A673 (cell line): ENCODE results near the gene RMI2. TPM values are rescaled to one million over a fixed set of nuclear protein-coding genes. Genes with fewer than 3 reads are reported as not detected.

Experiments used
- BruUV-seq: library from RNA; stranded (reverse); fragments of 400-500 nt; replicated peaks from 2 replicates; lab custom pipeline; 2021; lab: Mats Ljungman, UMichigan
- CTCF ChIA-PET: fragments of 300-600 bp; sonication (Branson Sonifier 250); formaldehyde crosslinking; loops from one replicate; lab custom pipeline; 2022; ENCODE audit warnings: antibody characterized with exemption; lab: Charles Lee
- POLR2A ChIA-PET: fragments of 300-600 bp; sonication (Branson Sonifier 250); formaldehyde crosslinking; loops from one replicate; lab custom pipeline; 2022; ENCODE audit warnings: antibody characterized with exemption; ENCODE audit not compliant: low non-redundant PET; lab: Charles Lee
- DNase-seq: peaks from one replicate; pipeline ENCODE4 v3.0.0-alpha.2; 2015; ENCODE audit warnings: low spot score
- H3K27ac ChIP-seq: fragments of 200-600 bp; sonication (generic); 2 replicates; pipeline ENCODE4 v1.5.1; 2016; ENCODE audit warnings: mixed run types, low read depth, mild to moderate bottlenecking, mixed read lengths, antibody characterized with exemption, low read length; ENCODE audit not compliant: poor library complexity, severe bottlenecking
- H3K27me3 ChIP-seq: fragments of 200-600 bp; sonication (generic); replicated peaks from 2 replicates; pipeline ENCODE4 v1.6.1; 2017; ENCODE audit warnings: mixed run types, low read depth, mild to moderate bottlenecking, mixed read lengths, antibody characterized with exemption, low read length; ENCODE audit not compliant: insufficient read depth, poor library complexity
- H3K36me3 ChIP-seq: fragments of 200-600 bp; sonication (generic); 2 replicates; pipeline ENCODE4 v1.6.1; 2016; ENCODE audit warnings: mixed run types, mild to moderate bottlenecking, mixed read lengths, antibody characterized with exemption, low read length; ENCODE audit not compliant: insufficient read depth, poor library complexity, severe bottlenecking
- H3K4me1 ChIP-seq: fragments of 200-600 bp; sonication (generic); 2 replicates; pipeline ENCODE4 v1.6.1; 2017; ENCODE audit warnings: mixed run types, mild to moderate bottlenecking, mixed read lengths, antibody characterized with exemption, low read length; ENCODE audit not compliant: insufficient read depth, poor library complexity, severe bottlenecking
- H3K4me3 ChIP-seq: fragments of 200-600 bp; sonication (generic); 2 replicates; pipeline ENCODE4 v1.5.1; 2016; ENCODE audit warnings: low read depth, mixed run types, mild to moderate bottlenecking, mixed read lengths, low read length; ENCODE audit not compliant: poor library complexity, severe bottlenecking
- H3K9me3 ChIP-seq: fragments of 200-600 bp; sonication (generic); 2 replicates; pipeline ENCODE4 v1.6.1; 2016; ENCODE audit warnings: mixed run types, low read depth, mild to moderate bottlenecking, mixed read lengths, antibody characterized with exemption, low read length; ENCODE audit not compliant: poor library complexity, severe bottlenecking
- EZH2 ChIP-seq: fragments of 200-600 bp; sonication (generic); IDR thresholded peaks from 2 replicates; pipeline ENCODE4 v1.6.1; 2017; ENCODE audit warnings: borderline replicate concordance, low read depth, mild to moderate bottlenecking, mixed read lengths, antibody characterized with exemption, low read length; ENCODE audit not compliant: poor library complexity, severe bottlenecking
- intact Hi-C: fragments of 100-400 bp; cut with micrococcal nuclease; formaldehyde crosslinking; loops from one replicate; pipeline ENCODE4 v1.10.0; 2022; ENCODE audit not compliant: unreplicated experiment
- microRNA-seq: library from miRNA; unstranded; fragments of <30 nt; microRNA quantifications from one replicate; pipeline ENCODE4 v1.2.0, GENCODE V29; 2021
- total RNA-seq: library from RNA; stranded (reverse); gene quantifications from 2 replicates; pipeline ENCODE4 v1.2.3, GENCODE V29; 2021
- TF ChIP-seq, protein P1 (sequence below): fragments of 300-800, 200-600 bp; sonication (generic); conservative IDR thresholded peaks from 2 replicates; pipeline ENCODE4 v1.5.1; 2017; ENCODE audit warnings: low read depth, mild to moderate bottlenecking, antibody characterized with exemption, low read length, moderate library complexity, mixed read lengths

The RMI2 gene
- total RNA-seq, 1 experiment from 2014 or later: 28.5 TPM

DNA sequence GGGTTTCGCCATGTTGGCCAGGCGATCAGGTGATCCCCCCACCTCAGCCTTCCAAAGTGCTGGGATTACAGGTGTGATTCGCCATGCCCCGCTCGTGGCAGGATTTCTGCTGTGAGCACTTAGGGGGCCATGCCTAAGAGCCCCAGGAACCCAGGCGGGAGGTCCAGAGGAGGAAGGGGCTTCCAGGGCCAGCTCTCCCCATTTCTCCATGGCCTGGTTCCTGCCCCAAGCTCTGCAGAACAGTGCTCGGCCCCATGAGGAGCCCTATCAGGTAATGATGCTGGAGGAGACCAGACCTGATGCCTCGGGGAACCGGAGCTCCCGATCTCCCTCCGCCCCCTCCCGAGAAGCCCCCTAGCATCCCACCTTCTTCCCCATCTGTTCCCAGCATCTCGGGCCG is 53.6 kb downstream of the RMI2 start:
- no peaks in the 10 kb centered on the region for H3K4me1 ChIP-seq
- ChIA-PET CTCF (interaction anchor here (0.6 kb wide), 1 partner anchor 139 kb away, joined by 3 read pairs; no protein-coding TSS in a partner anchor), POLR2A (no interaction called here)
- BruUV-seq: no TSS peak
- no peak for TF ChIP-seq EZH2
- TF ChIP-seq, protein P1, sequence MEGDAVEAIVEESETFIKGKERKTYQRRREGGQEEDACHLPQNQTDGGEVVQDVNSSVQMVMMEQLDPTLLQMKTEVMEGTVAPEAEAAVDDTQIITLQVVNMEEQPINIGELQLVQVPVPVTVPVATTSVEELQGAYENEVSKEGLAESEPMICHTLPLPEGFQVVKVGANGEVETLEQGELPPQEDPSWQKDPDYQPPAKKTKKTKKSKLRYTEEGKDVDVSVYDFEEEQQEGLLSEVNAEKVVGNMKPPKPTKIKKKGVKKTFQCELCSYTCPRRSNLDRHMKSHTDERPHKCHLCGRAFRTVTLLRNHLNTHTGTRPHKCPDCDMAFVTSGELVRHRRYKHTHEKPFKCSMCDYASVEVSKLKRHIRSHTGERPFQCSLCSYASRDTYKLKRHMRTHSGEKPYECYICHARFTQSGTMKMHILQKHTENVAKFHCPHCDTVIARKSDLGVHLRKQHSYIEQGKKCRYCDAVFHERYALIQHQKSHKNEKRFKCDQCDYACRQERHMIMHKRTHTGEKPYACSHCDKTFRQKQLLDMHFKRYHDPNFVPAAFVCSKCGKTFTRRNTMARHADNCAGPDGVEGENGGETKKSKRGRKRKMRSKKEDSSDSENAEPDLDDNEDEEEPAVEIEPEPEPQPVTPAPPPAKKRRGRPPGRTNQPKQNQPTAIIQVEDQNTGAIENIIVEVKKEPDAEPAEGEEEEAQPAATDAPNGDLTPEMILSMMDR: no peak
- H3K4me3 ChIP-seq: no peak overlapping the region
- H3K36me3 ChIP-seq: no peaks in the 10 kb centered on the region
- no peaks in the 10 kb centered on the region for H3K27me3 ChIP-seq
- no peaks in the 10 kb centered on the region for H3K9me3 ChIP-seq
- intact Hi-C loops: no loop called here
- no peak overlapping the region for H3K27ac ChIP-seq
- no peak for DNase-seq

GRCh38 chr16:11399261-11399831 is 54.1 kb downstream of the RMI2 start:
- H3K4me1 ChIP-seq: no peaks in the 10 kb centered on the region
- DNase-seq: no peak
- CTCF ChIA-PET: interaction anchor here (0.6 kb wide), 1 partner anchor 139 kb away, joined by 3 read pairs; no protein-coding TSS in a partner anchor
- intact Hi-C loops: no loop called here
- H3K4me3 ChIP-seq: no peak overlapping the region
- no peak overlapping the region for H3K27ac ChIP-seq
- TF ChIP-seq EZH2: no peak
- TF ChIP-seq, protein P1: no peak
- BruUV-seq: no TSS peak
- no peaks in the 10 kb centered on the region for H3K9me3 ChIP-seq
- no peaks in the 10 kb centered on the region for H3K27me3 ChIP-seq
- no peaks in the 10 kb centered on the region for H3K36me3 ChIP-seq
- POLR2A ChIA-PET: no interaction called here

- H3K4me3 ChIP-seq: no peak overlapping the region
- intact Hi-C loops: loop anchor here (10.0 kb wide), 1 partner anchor 135 kb away; no protein-coding TSS in a partner anchor
- H3K27ac ChIP-seq: no peak overlapping the region
- H3K27me3 ChIP-seq: no peaks in the 10 kb centered on the region
- TF ChIP-seq, protein P1: no peak
- no peak for TF ChIP-seq EZH2
- H3K36me3 ChIP-seq: no peaks in the 10 kb centered on the region
- CTCF ChIA-PET: no interaction called here
- POLR2A ChIA-PET: no interaction called here
- no peaks in the 10 kb centered on the region for H3K4me1 ChIP-seq
- no peak for DNase-seq
- no peaks in the 10 kb centered on the region for H3K9me3 ChIP-seq
- BruUV-seq: no TSS peak
These were observed 54.8 kb downstream of the RMI2 start for GRCh38 chr16:11400076-11400475.

Small RNA genes within 50 kb of the gene (microRNA-seq; reads per million reads assigned to microRNA genes)
- gene MIR548H2: not detected

Other genes starting within 250 kb of the RMI2 start
- gene SOCS1, start 89.3 kb upstream of the RMI2 start, total RNA-seq: 2.3 and 2.6 TPM in 2 replicates
- not detected in 2 replicates for gene TNP2, start 76.1 kb upstream of the RMI2 start, total RNA-seq
- gene PRM3, start 71.8 kb upstream of the RMI2 start, total RNA-seq: not detected in 2 replicates
- not detected in 2 replicates for gene PRM2, start 69.0 kb upstream of the RMI2 start, total RNA-seq
- gene PRM1, start 64.1 kb upstream of the RMI2 start, total RNA-seq: not detected in 2 replicates
- 6.9 and 12.2 TPM in 2 replicates for gene LITAF, start 241.5 kb downstream of the RMI2 start, total RNA-seq